ENCODE results near the gene ADAT1. TPM values are rescaled to one million over a fixed set of nuclear protein-coding genes. Genes with fewer than 3 reads are reported as not detected.

The ADAT1 gene
- total and polyA plus RNA-seq, 2 of the 8 experiments (the other 6 are each of a cell fraction or from before 2014, with no cell fraction given), result 30.7 to 44.7 TPM

DNA sequence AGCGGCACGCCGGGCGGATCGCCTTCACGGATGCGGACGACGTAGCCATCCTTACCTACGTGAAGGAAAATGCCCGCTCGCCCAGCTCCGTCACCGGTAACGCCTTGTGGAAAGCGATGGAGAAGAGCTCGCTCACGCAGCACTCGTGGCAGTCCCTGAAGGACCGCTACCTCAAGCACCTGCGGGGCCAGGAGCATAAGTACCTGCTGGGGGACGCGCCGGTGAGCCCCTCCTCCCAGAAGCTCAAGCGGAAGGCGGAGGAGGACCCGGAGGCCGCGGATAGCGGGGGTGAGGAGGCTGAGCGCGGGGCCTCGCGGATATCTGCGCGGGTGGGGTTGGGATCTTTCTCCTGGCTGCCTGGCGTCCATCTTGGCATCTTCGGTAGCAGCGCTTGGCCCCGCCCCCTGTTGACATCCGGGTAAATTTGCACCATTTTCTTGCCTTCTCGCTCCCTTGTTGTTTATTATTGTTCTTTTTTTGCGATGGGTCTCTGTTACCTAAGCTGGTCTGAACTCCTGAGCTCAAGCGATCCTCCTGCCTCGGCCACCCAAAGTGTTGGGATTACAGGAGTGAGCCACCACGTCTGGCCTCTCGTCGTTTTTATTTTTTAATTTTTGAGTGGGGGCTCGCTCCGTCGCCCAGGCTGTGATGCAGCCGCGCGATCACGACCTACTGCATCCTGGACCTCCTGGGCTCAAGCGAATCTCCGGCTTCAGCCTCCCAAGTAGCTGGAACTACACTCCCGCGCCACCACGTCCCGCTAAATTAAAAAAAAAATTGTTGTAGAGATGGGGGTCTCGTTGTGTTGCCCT, 25.4 kb upstream of the ADAT1 start:
- POLR2A ChIA-PET (ENCODE audit: partially characterized antibody), result interaction anchor here (0.6 to 2.4 kb wide), 11 partner anchors 10 to 215 kb away, joined by 3 to 7 read pairs (median 4); partner anchors contain the start of gene CFDP1
- H3K79me2 ChIP-seq (ENCODE audit: control insufficient read depth in 1 of 2, insufficient read depth in 2 of 2, low read length in 2 of 2), result peaks cover 37 to 89% of the 10 kb centered on the region in 2 experiments
- TF ChIP-seq CREB1 (IDR thresholded peaks at IDR 0.05) (peak; percentile 61), KDM5A (IDR thresholded peaks at IDR 0.05; ENCODE audit: low read length) (peak; percentile 14; the same call in 1 of the 2 replicates), SAP30 (IDR thresholded peaks at IDR 0.05; ENCODE audit: insufficient read depth, insufficient replicate concordance, low read length) (peak; percentile 31), TAF1 (IDR thresholded peaks at IDR 0.05; ENCODE audit: low read depth, low read length) (peak; percentile 79), KDM4A (IDR thresholded peaks at IDR 0.05; ENCODE audit: low read depth, low read length, severe bottlenecking) (peak; percentile 45), SIN3A (conservative IDR thresholded peaks at IDR 0.05 in 1 of 2, IDR thresholded peaks at IDR 0.05 in 1 of 2; ENCODE audit: low read depth in 1 of 2, low read length in 2 of 2) (no peak), SP1 (IDR thresholded peaks at IDR 0.05; ENCODE audit: low read depth, low read length) (peak; percentile 14; the same call in 1 of the 2 replicates)
- TF ChIP-seq, protein P1, sequence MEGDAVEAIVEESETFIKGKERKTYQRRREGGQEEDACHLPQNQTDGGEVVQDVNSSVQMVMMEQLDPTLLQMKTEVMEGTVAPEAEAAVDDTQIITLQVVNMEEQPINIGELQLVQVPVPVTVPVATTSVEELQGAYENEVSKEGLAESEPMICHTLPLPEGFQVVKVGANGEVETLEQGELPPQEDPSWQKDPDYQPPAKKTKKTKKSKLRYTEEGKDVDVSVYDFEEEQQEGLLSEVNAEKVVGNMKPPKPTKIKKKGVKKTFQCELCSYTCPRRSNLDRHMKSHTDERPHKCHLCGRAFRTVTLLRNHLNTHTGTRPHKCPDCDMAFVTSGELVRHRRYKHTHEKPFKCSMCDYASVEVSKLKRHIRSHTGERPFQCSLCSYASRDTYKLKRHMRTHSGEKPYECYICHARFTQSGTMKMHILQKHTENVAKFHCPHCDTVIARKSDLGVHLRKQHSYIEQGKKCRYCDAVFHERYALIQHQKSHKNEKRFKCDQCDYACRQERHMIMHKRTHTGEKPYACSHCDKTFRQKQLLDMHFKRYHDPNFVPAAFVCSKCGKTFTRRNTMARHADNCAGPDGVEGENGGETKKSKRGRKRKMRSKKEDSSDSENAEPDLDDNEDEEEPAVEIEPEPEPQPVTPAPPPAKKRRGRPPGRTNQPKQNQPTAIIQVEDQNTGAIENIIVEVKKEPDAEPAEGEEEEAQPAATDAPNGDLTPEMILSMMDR (IDR thresholded peaks at IDR 0.05; ENCODE audit: control extremely low read depth in 1 of 3, insufficient read depth in 1 of 3, low read depth in 1 of 3, low read length in 3 of 3), result no peak

More for the DNA sequence above, 25.4 kb upstream of the ADAT1 start:
- no peak overlapping the region for H2BK20ac ChIP-seq (ENCODE audit: low read length)
- peak overlapping the region; percentile 68 for H4K91ac ChIP-seq (replicated peaks; ENCODE audit: insufficient read length, low read length)
- DNase-seq (ENCODE audit: low read depth in 1 of 2, low spot score in 2 of 2) (peak in 1 of 2 experiments; percentile 92), FAIRE-seq (no peak)
- H2BK5ac ChIP-seq (ENCODE audit: low read depth, low read length), result peak overlapping the region; percentile 91
- peak overlapping the region; percentile 93 for H4K5ac ChIP-seq (ENCODE audit: insufficient read length, low read depth, low read length)
- H3K18ac ChIP-seq (ENCODE audit: extremely low read depth, low read length), result peak overlapping the region; percentile 84; the same call in 1 of the 2 replicates
- H3K4me1 ChIP-seq (replicated peaks in 1 of 4; ENCODE audit: control insufficient read depth in 3 of 4, insufficient read depth in 4 of 4, low read length in 3 of 4), result peaks cover 0 to 4% (median 1%) of the 10 kb centered on the region in 4 experiments; a peak in 3 of 7 replicates
- peaks cover 13% of the 10 kb centered on the region for H3K79me1 ChIP-seq (ENCODE audit: low read depth, low read length)
- no peak overlapping the region for H3K14ac ChIP-seq (ENCODE audit: insufficient read length)
- H3K36me3 ChIP-seq (ENCODE audit: control insufficient read depth in 2 of 4, insufficient read depth in 4 of 4, low read length in 3 of 4), result peaks cover 0 to 16% (median 0%) of the 10 kb centered on the region in 4 experiments; a peak in 2 of 8 replicates
- H3K23ac ChIP-seq (ENCODE audit: insufficient read length), result no peak overlapping the region
- no peak overlapping the region for H2BK120ac ChIP-seq (replicated peaks; ENCODE audit: low read depth, low read length)
- H4K20me1 ChIP-seq (replicated peaks in 1 of 2; ENCODE audit: control insufficient read depth in 1 of 2, insufficient read depth in 2 of 2, low read length in 2 of 2), result peaks cover 2 to 9% of the 10 kb centered on the region in 2 experiments
- H3K23me2 ChIP-seq (ENCODE audit: low read depth, low read length), result peaks cover 5% of the 10 kb centered on the region
- H2AFZ ChIP-seq (ENCODE audit: low read length), result peak overlapping the region; percentile 83; the same call in 1 of the 2 replicates
- peak overlapping the region; percentile 94 for H4K8ac ChIP-seq (ENCODE audit: extremely low read depth, insufficient read depth, low read length)
- H2BK15ac ChIP-seq (ENCODE audit: low read length), result no peak overlapping the region; the same call in 1 of the 2 replicates
- H3K56ac ChIP-seq (replicated peaks; ENCODE audit: insufficient read length, low read depth, low read length), result peak overlapping the region; percentile 87
- H2AK5ac ChIP-seq (ENCODE audit: low read depth, low read length), result no peak overlapping the region
- H3K4me2 ChIP-seq (ENCODE audit: insufficient read depth in 1 of 2, low read depth in 2 of 2, low read length in 2 of 2), result peak overlapping the region; percentile 86 to 92
- peak overlapping the region; percentile 72 to 96 (median 90) for H3K9ac ChIP-seq (replicated peaks in 1 of 4; ENCODE audit: extremely low read depth in 1 of 4, low read depth in 3 of 4, low read length in 3 of 4)
- peak overlapping the region; percentile 90 for H3K27ac ChIP-seq (ENCODE audit: low read depth, low read length)
- H3K4ac ChIP-seq (replicated peaks; ENCODE audit: insufficient read length, low read depth, low read length), result no peak overlapping the region
- CTCF ChIA-PET (ENCODE audit: partially characterized antibody), result interaction anchor here (0.6 to 2.7 kb wide), 6 partner anchors 8 to 183 kb away, joined by 3 to 8 read pairs (median 6); partner anchors contain the start of gene TMEM170A
- no peaks in the 10 kb centered on the region for H3K9me3 ChIP-seq (ENCODE audit: insufficient read depth in 2 of 2, low read depth in 1 of 2, low read length in 1 of 2)
- no peak overlapping the region; the same call in 1 of the 2 replicates for H2BK12ac ChIP-seq (ENCODE audit: low read depth, low read length)
- H3K27me3 ChIP-seq (replicated peaks in 1 of 4; ENCODE audit: control insufficient read depth in 3 of 4, extremely low read depth in 1 of 4, insufficient read depth in 3 of 4, low read length in 3 of 4), result no peaks in the 10 kb centered on the region
- 1% methylated on average over 62 of the region's 62 CpGs; no CpG with 5 or more reads in 1 of the 2 experiments for WGBS, 2 experiments (ENCODE audit: extremely low coverage in 1 of 2, insufficient coverage in 1 of 2, insufficient read length in 1 of 2, insufficient replicate concordance in 2 of 2, low coverage in 1 of 2, low lambda C conversion rate in 2 of 2, missing lambda C conversion rate in 1 of 2)
- H3K4me3 ChIP-seq (ENCODE audit: extremely low read depth in 1 of 4, insufficient read depth in 2 of 4, low read depth in 3 of 4, low read length in 4 of 4), result peak overlapping the region; percentile 83 to 99 (median 97)

Data from H1 (cell line).